C4-2B (cell line): Measurements from ENCODE around the gene ALKBH8.

Source experiments
- CTCF ChIP-seq: fragments of 450-650 bp; conservative IDR thresholded peaks from 2 replicates; pipeline ENCODE4 v1.5.1; 2017; ENCODE audit warnings: mild to moderate bottlenecking
- ZFX ChIP-seq: fragments of 450-650 bp; IDR thresholded peaks from 2 replicates; pipeline ENCODE4 v1.6.1; 2017

GRCh38 chr11:107608809-107609208 is 43.3 kb upstream of the ALKBH8 start:
- TF ChIP-seq CTCF, result no peak
- TF ChIP-seq ZFX, result no peak
